HG02981 (cell line): ENCODE results near the gene FGFR2.

Source experiments
- ATAC-seq: cut with Tn5 transposase; IDR thresholded peaks from one replicate; pipeline ENCODE4 v1.9.1; 2021; ENCODE audit warnings: mild to moderate bottlenecking, moderate library complexity; ENCODE audit not compliant: unreplicated experiment

Gene FGFR2

GRCh38 chr10:121611393-121612159, 13.3 kb upstream of the FGFR2 start:
- ATAC-seq: no peak

GRCh38 chr10:121610798-121611323, 12.6 kb upstream of the FGFR2 start:
- ATAC-seq: no peak

GRCh38 chr10:121609426-121610380, 11.5 kb upstream of the FGFR2 start:
- ATAC-seq: no peak

GRCh38 chr10:121608469-121609190, 10.4 kb upstream of the FGFR2 start:
- ATAC-seq: peak; percentile 75

- ATAC-seq: no peak
Measured at GRCh38 chr10:121607310-121608055, 9.2 kb upstream of the FGFR2 start.

- ATAC-seq: no peak
Measured at GRCh38 chr10:121605708-121606107, 7.5 kb upstream of the FGFR2 start.

GRCh38 chr10:121601458-121601857, 3.2 kb upstream of the FGFR2 start:
- ATAC-seq: no peak

- ATAC-seq: no peak
Measured at GRCh38 chr10:121600611-121601010, 2.4 kb upstream of the FGFR2 start.

GRCh38 chr10:121599947-121600346, 1.7 kb upstream of the FGFR2 start:
- no peak for ATAC-seq

- no peak for ATAC-seq
Measured at GRCh38 chr10:121597504-121598262, 561 bp downstream of the FGFR2 start.

GRCh38 chr10:121596689-121597503, 1.3 kb downstream of the FGFR2 start:
- ATAC-seq: no peak

- ATAC-seq: no peak
Measured at GRCh38 chr10:121595806-121596688, 2.2 kb downstream of the FGFR2 start.

- no peak for ATAC-seq
Measured at GRCh38 chr10:121595351-121595805, 2.9 kb downstream of the FGFR2 start.

GRCh38 chr10:121594623-121595350, 3.5 kb downstream of the FGFR2 start:
- no peak for ATAC-seq

- no peak for ATAC-seq
Measured at GRCh38 chr10:121594076-121594475, 4.2 kb downstream of the FGFR2 start.

- ATAC-seq: no peak
Measured at GRCh38 chr10:121593281-121594075, 4.8 kb downstream of the FGFR2 start.
